Smooth muscle cell (in vitro differentiated cells): ENCODE data around the gene CCDC171. TPM values are rescaled to one million over a fixed set of nuclear protein-coding genes. Genes with fewer than 3 reads are reported as not detected.

Experiments
- DNase-seq: peaks from one replicate; lab custom pipeline; 2025; ENCODE audit not compliant: unreplicated experiment; lab: John Stamatoyannopoulos, UW
- H2AFZ ChIP-seq: fragments of 200-600 bp; sonication (generic); 2 replicates; pipeline ENCODE4 v1.6.0; 2016; ENCODE audit warnings: antibody characterized with exemption, low read depth, mild to moderate bottlenecking
- H3F3A ChIP-seq: fragments of 200-600 bp; sonication (generic); 2 replicates; pipeline ENCODE4 v1.6.0; 2017; ENCODE audit warnings: antibody characterized with exemption, low read depth
- H3K27ac ChIP-seq: fragments of 200-600 bp; sonication (generic); 2 replicates; pipeline ENCODE4 v1.5.1; 2016; ENCODE audit warnings: low read depth, mild to moderate bottlenecking
- H3K27me3 ChIP-seq: fragments of 200-600 bp; sonication (generic); 2 replicates; pipeline ENCODE4 v1.6.1; 2016; ENCODE audit warnings: low read depth, mild to moderate bottlenecking
- H3K36me3 ChIP-seq: fragments of 200-600 bp; sonication (generic); 2 replicates; pipeline ENCODE4 v1.5.1; 2016; ENCODE audit warnings: low read depth
- H3K4me1 ChIP-seq: fragments of 200-600 bp; sonication (generic); 2 replicates; pipeline ENCODE4 v1.5.1; 2016; ENCODE audit warnings: low read depth
- H3K4me2 ChIP-seq: fragments of 200-600 bp; sonication (generic); 2 replicates; pipeline ENCODE4 v1.6.0; 2016; ENCODE audit warnings: mild to moderate bottlenecking
- H3K4me3 ChIP-seq: fragments of 200-600 bp; sonication (generic); 2 replicates; pipeline ENCODE4 v1.5.1; 2016; ENCODE audit warnings: mild to moderate bottlenecking
- H3K79me2 ChIP-seq: fragments of 200-600 bp; sonication (generic); 2 replicates; pipeline ENCODE4 v1.6.0; 2016; ENCODE audit warnings: low read depth, mild to moderate bottlenecking
- H3K9ac ChIP-seq: fragments of 200-600 bp; sonication (generic); 2 replicates; pipeline ENCODE4 v1.6.0; 2016; ENCODE audit warnings: low read depth
- H3K9me3 ChIP-seq: fragments of 200-600 bp; sonication (generic); replicated peaks from 2 replicates; pipeline ENCODE4 v1.5.1; 2016; ENCODE audit warnings: low read depth
- H4K20me1 ChIP-seq: fragments of 200-600 bp; sonication (generic); 2 replicates; pipeline ENCODE4 v1.6.0; 2016; ENCODE audit warnings: low read depth
- WGBS: methylation state at CpG from one replicate; pipeline ENCODE4 v1.1.7; 2016; ENCODE audit warnings: low lambda C conversion rate; 5-methylcytosine and 5-hydroxymethylcytosine counted together
- polyA plus RNA-seq: library from polyadenylated mRNA; unstranded; fragments of >200 nt; fragmentation: Nextera tagmentation; extraction: Ambion mirVana; gene quantifications from 2 replicates; pipeline ENCODE4 v1.2.1, GENCODE V29; 2016
- total RNA-seq: library from RNA; depleted of rRNA; stranded (reverse); fragments of >200 nt; gene quantifications from 2 replicates; pipeline ENCODE4 v1.2.3, GENCODE V29; 2014
- TF ChIP-seq, protein P1 (sequence below): fragments of 200-600 bp; sonication (generic); IDR thresholded peaks from 2 replicates; pipeline ENCODE4 v1.5.1; 2017; ENCODE audit warnings: borderline replicate concordance, mild to moderate bottlenecking, antibody characterized with exemption; ENCODE audit not compliant: insufficient read depth, poor library complexity, severe bottlenecking

CCDC171 gene
- total and polyA plus RNA-seq, 2 experiments from 2014 or later = 0.46 to 2.3 TPM

DNA sequence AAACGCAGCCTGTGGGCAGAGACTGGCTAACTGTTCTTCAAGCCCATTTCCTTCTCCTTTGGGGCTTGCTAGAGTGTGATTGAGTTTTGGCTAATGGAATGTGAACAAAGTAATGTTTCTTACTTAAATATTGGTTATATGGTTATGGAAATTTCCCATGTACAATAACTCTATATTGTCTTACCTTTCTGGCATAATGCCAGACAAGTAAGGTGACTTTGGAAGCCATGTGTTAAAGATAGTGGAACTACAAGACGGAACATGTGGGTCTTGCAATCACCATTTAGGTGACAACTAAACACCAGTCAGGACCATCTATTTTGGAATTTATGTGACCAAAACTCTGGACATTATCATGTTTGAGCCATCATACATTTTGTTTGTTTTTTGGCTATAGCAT lies 260.2 kb downstream of the CCDC171 start:
- no peaks in the 10 kb centered on the region for H3K27me3 ChIP-seq
- no peaks in the 10 kb centered on the region for H3F3A ChIP-seq
- H3K27ac ChIP-seq = no peak overlapping the region
- DNase-seq = no peak
- TF ChIP-seq, protein P1, sequence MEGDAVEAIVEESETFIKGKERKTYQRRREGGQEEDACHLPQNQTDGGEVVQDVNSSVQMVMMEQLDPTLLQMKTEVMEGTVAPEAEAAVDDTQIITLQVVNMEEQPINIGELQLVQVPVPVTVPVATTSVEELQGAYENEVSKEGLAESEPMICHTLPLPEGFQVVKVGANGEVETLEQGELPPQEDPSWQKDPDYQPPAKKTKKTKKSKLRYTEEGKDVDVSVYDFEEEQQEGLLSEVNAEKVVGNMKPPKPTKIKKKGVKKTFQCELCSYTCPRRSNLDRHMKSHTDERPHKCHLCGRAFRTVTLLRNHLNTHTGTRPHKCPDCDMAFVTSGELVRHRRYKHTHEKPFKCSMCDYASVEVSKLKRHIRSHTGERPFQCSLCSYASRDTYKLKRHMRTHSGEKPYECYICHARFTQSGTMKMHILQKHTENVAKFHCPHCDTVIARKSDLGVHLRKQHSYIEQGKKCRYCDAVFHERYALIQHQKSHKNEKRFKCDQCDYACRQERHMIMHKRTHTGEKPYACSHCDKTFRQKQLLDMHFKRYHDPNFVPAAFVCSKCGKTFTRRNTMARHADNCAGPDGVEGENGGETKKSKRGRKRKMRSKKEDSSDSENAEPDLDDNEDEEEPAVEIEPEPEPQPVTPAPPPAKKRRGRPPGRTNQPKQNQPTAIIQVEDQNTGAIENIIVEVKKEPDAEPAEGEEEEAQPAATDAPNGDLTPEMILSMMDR = no peak
- H2AFZ ChIP-seq = no peak overlapping the region
- H3K36me3 ChIP-seq = no peaks in the 10 kb centered on the region
- H3K79me2 ChIP-seq = no peaks in the 10 kb centered on the region
- no peaks in the 10 kb centered on the region for H4K20me1 ChIP-seq
- H3K9ac ChIP-seq = no peak overlapping the region
- no peaks in the 10 kb centered on the region for H3K9me3 ChIP-seq
- WGBS = 90% methylated on average over 2 of the region's 2 CpGs
- no peak overlapping the region for H3K4me2 ChIP-seq
- H3K4me3 ChIP-seq = no peak overlapping the region
- no peaks in the 10 kb centered on the region for H3K4me1 ChIP-seq

DNA sequence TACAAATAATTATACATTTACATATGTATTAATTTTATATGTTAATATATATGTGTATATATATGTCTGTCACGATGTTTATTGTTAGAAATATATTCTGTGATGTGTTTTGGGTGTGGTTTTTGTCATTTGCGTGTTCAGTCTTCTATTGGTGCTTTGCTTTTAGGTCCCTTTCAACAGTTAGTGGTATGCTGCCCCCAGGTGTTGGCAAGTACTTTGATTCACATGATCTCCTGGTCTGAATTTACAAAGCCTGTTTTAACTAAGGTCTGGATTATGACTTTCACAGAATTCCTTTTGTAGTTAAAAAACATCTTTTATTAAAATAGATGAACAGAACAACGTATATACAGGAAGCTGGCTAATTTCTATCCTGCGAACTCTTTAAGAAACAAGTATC lies 271.5 kb downstream of the CCDC171 start:
- no peak overlapping the region for H2AFZ ChIP-seq
- no peak overlapping the region for H3K4me2 ChIP-seq
- WGBS = 64% methylated on average over 4 of the region's 4 CpGs
- H3K79me2 ChIP-seq = no peaks in the 10 kb centered on the region
- H3K27me3 ChIP-seq = peaks cover 10% of the 10 kb centered on the region
- no peaks in the 10 kb centered on the region for H4K20me1 ChIP-seq
- H3K27ac ChIP-seq = no peak overlapping the region
- H3K9ac ChIP-seq = no peak overlapping the region
- H3K4me3 ChIP-seq = no peak overlapping the region
- no peaks in the 10 kb centered on the region for H3F3A ChIP-seq
- TF ChIP-seq, protein P1 = no peak
- no peak for DNase-seq
- no peaks in the 10 kb centered on the region for H3K36me3 ChIP-seq
- no peaks in the 10 kb centered on the region for H3K9me3 ChIP-seq
- no peaks in the 10 kb centered on the region for H3K4me1 ChIP-seq

DNA sequence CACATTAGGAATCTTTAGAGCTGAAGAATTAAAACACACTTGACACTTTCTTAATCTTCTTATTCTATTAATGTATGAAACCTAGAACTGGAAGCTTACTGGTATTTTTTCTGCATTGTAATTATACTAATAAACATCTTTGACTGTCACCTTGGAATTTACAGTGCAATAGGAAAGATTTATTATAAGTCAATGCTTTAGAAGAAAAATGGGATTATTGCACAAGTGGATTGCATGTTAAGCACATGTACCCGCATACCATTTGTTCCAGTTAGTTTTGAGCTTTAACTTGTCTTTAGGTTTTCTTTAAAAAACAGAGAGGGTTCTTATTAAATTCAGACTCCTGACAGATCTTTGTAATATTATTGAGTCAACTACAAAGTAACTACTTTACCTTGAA lies 278.5 kb downstream of the CCDC171 start:
- Histone ChIP-seq H3K4me3 (no peak overlapping the region), H3K79me2 (no peaks in the 10 kb centered on the region), H3K4me2 (no peak overlapping the region), H3K36me3 (no peaks in the 10 kb centered on the region), H4K20me1 (no peaks in the 10 kb centered on the region), H3K27ac (no peak overlapping the region), H3K27me3 (peaks cover 10% of the 10 kb centered on the region), H3K9me3 (no peaks in the 10 kb centered on the region), H3K4me1 (no peaks in the 10 kb centered on the region), H2AFZ (no peak overlapping the region), H3K9ac (no peak overlapping the region), H3F3A (no peaks in the 10 kb centered on the region)
- no peak for DNase-seq
- WGBS = 97% methylated on average over 1 of the region's 1 CpG
- TF ChIP-seq, protein P1 = no peak

DNA sequence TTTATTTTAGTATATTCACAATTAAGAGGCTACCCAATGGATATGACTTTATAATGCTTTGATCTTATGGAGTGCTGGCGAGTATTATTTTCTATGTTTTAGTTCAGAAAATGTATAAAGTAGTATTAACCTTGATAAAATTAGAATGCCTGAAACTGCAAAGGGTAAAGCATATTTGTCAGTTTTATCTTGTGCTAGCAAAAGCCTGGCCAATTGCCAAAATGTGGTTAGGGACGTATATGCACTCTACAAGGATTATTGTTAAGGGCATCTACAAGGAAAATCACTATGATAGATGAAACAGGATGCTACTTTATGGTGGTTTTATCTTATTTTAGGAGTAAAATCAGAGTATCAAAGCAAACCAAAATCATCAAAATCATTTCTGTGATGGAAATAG lies 281.7 kb downstream of the CCDC171 start:
- H3K36me3 ChIP-seq = no peaks in the 10 kb centered on the region
- H4K20me1 ChIP-seq = no peaks in the 10 kb centered on the region
- WGBS = 65% methylated on average over 2 of the region's 2 CpGs
- peaks cover 5% of the 10 kb centered on the region for H3K27me3 ChIP-seq
- TF ChIP-seq, protein P1 = no peak
- H3K4me3 ChIP-seq = no peak overlapping the region
- no peaks in the 10 kb centered on the region for H3F3A ChIP-seq
- no peak for DNase-seq
- H3K79me2 ChIP-seq = no peaks in the 10 kb centered on the region
- H3K9me3 ChIP-seq = no peaks in the 10 kb centered on the region
- H3K4me2 ChIP-seq = no peak overlapping the region
- H2AFZ ChIP-seq = no peak overlapping the region
- H3K4me1 ChIP-seq = no peaks in the 10 kb centered on the region
- no peak overlapping the region for H3K27ac ChIP-seq
- H3K9ac ChIP-seq = no peak overlapping the region
